ENCODE data around the gene CDK5. TPM values are rescaled to one million over a fixed set of nuclear protein-coding genes. Genes with fewer than 3 reads are reported as not detected.

CDK5 gene
- total and polyA plus RNA-seq, 9 donors, result 2.7 to 9.4 (median 4.1) TPM

DNA sequence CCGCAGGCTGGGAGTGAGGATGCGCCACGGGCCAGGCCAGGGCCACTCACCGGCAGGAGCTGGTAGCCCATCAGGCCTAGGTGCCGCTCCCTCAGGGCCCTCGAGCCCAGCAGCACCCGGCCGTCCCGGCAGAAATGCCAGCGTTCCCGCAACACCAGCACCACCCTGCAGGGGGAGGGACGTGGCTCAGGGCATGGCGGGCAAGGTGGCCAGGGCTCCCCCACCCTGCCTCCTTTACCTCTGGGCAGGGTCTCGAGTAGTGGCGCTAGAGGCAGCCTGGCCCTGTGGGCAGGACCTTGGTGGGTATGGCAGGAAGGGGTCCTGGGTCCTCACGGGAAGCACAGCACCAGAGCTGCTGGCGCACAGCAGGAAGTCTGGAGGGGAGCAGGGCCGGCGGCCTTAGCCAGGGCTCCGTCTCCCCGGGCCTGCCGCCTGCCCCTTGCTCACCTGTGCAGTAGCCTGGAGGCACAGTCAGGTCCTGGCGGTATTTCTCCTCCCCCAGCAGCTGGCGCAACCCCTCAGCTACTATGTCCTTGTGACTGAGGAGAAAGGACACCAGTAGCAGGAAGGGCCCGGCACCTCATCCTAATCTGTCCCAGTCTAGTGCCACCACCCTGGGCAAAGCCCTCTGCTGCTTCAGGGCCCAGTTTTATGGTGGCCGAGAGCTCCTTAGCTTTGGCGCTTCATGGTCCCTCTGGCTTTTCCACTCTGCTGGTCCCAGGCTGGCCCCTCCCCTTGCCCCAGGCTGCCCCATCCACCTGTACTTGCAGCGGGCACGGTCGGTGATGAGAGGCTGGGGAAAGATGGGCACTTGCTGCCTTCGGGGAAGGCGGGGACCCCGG is 19.4 kb upstream of the CDK5 start:
- H3K4me1 ChIP-seq (ENCODE audit: insufficient read depth), result peaks cover 15% of the 10 kb centered on the region
- no peak overlapping the region for H3K27ac ChIP-seq
- no peak for TF ChIP-seq EP300 (IDR thresholded peaks at IDR 0.05)
- no peaks in the 10 kb centered on the region for H3K36me3 ChIP-seq
- WGBS, 3 donors, result 68 to 76% (median 71%) methylated on average over 30 to 33 of the region's 33 CpGs
- H3K27me3 ChIP-seq, result no peaks in the 10 kb centered on the region
- DNase-seq, result peak in 4 of 5 donors; percentile 22 to 39 (median 35)
- no peaks in the 10 kb centered on the region for H3K9me3 ChIP-seq
- intact Hi-C loops (cut with DNase I), result no loop called here
- no peak overlapping the region for H3K4me3 ChIP-seq

DNA sequence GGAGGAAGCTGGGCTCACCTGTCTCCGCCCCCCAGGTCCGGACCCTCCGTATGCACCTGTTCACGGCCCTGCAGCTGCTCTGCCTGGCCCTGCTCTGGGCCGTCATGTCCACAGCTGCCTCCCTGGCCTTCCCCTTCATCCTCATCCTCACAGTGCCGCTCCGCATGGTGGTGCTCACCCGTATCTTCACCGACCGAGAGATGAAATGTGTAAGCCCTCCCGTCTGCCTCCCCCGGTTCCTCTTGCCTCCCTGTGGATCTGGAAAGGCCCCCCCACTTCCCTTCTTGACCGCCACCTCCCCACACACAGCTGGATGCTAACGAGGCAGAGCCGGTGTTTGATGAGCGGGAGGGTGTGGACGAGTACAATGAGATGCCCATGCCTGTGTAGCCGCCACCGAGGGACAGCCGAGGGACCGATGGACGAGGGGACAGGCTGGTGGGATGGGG is 18.3 kb upstream of the CDK5 start:
- intact Hi-C loops (cut with DNase I), result no loop called here
- Histone ChIP-seq H3K9me3 (no peaks in the 10 kb centered on the region), H3K4me3 (no peak overlapping the region), H3K27ac (no peak overlapping the region), H3K27me3 (no peaks in the 10 kb centered on the region), H3K4me1 (ENCODE audit: insufficient read depth) (peaks cover 7% of the 10 kb centered on the region), H3K36me3 (no peaks in the 10 kb centered on the region)
- TF ChIP-seq, protein P1, sequence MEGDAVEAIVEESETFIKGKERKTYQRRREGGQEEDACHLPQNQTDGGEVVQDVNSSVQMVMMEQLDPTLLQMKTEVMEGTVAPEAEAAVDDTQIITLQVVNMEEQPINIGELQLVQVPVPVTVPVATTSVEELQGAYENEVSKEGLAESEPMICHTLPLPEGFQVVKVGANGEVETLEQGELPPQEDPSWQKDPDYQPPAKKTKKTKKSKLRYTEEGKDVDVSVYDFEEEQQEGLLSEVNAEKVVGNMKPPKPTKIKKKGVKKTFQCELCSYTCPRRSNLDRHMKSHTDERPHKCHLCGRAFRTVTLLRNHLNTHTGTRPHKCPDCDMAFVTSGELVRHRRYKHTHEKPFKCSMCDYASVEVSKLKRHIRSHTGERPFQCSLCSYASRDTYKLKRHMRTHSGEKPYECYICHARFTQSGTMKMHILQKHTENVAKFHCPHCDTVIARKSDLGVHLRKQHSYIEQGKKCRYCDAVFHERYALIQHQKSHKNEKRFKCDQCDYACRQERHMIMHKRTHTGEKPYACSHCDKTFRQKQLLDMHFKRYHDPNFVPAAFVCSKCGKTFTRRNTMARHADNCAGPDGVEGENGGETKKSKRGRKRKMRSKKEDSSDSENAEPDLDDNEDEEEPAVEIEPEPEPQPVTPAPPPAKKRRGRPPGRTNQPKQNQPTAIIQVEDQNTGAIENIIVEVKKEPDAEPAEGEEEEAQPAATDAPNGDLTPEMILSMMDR (IDR thresholded peaks at IDR 0.05), result no peak
- TF ChIP-seq POLR2A (IDR thresholded peaks at IDR 0.05) (no peak), EP300 (IDR thresholded peaks at IDR 0.05) (no peak)
- peak in 2 of 5 donors; percentile 32 to 34 for DNase-seq
- WGBS, 3 donors, result 71 to 78% (median 71%) methylated on average over 22 of the region's 22 CpGs

DNA sequence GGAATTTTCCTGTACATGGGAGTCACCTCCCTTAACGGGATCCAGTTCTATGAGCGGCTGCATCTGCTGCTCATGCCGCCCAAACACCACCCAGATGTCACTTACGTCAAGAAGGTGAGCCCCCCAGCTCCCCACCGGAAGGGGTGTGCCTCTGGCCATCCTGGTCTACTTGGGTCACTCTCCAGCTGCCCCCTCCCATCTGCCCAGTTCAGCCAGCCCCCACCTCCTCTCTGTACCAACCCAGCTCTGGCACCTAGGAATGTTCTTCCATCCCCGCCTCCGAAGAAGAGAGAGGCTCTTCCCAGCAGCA is 17.9 kb upstream of the CDK5 start:
- H3K27me3 ChIP-seq, result no peaks in the 10 kb centered on the region
- H3K27ac ChIP-seq, result no peak overlapping the region
- intact Hi-C loops (cut with DNase I), result no loop called here
- no peaks in the 10 kb centered on the region for H3K36me3 ChIP-seq
- H3K9me3 ChIP-seq, result no peaks in the 10 kb centered on the region
- no peak overlapping the region for H3K4me3 ChIP-seq
- TF ChIP-seq, protein P1 (IDR thresholded peaks at IDR 0.05), result no peak
- no peak for TF ChIP-seq EP300 (IDR thresholded peaks at IDR 0.05)
- TF ChIP-seq POLR2A (IDR thresholded peaks at IDR 0.05), result no peak
- peaks cover 7% of the 10 kb centered on the region for H3K4me1 ChIP-seq (ENCODE audit: insufficient read depth)
- 75 to 77% (median 76%) methylated on average over 7 of the region's 7 CpGs for WGBS, 3 donors
- DNase-seq, result peak in 1 of 5 donors; percentile 19

DNA sequence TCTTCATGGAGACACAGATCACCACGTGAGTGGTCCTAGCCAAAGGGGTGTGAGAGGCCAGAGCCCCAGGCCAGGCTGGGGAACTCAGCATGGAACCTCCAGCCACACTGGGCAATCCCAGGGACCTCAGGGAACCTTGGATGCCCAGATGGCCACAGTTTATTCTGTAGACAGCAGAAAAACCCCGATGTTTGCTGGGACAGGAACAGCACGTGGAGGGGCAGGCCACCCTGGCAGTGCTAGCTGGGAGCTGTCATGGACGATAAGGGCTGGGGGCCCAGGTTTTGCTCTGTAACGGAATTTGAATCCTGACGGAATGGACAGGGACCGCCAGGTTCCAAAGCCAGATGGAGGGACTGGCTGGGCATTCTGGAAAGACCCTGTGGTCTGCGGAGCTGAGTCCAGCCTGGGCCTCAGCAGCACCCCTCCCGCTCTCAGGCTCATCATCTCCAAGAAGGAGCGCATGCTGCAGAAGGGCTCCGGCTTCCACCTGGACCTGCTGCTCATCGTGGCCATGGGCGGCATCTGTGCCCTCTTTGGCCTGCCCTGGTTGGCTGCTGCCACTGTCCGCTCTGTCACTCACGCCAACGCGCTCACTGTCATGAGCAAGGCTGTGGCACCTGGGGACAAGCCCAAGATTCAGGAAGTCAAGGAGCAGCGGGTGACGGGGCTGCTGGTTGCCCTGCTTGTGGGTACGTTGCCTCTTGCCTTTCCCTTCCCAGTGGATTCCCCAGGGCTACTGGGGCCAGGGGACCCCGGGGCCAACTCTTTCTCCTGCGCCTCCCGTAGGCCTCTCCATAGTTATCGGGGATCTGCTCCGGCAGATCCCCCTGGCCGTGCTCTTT is 17.3 kb upstream of the CDK5 start:
- intact Hi-C loops (cut with DNase I), result no loop called here
- H3K36me3 ChIP-seq, result no peaks in the 10 kb centered on the region
- peak in 1 of 5 donors; percentile 38 for DNase-seq
- no peaks in the 10 kb centered on the region for H3K27me3 ChIP-seq
- no peak overlapping the region for H3K27ac ChIP-seq
- TF ChIP-seq POLR2A (IDR thresholded peaks at IDR 0.05) (no peak), EP300 (IDR thresholded peaks at IDR 0.05) (no peak)
- TF ChIP-seq, protein P1 (IDR thresholded peaks at IDR 0.05), result no peak
- no peaks in the 10 kb centered on the region for H3K9me3 ChIP-seq
- WGBS, 3 donors, result 86 to 89% (median 88%) methylated on average over 26 of the region's 26 CpGs
- no peak overlapping the region for H3K4me3 ChIP-seq
- peaks cover 7% of the 10 kb centered on the region for H3K4me1 ChIP-seq (ENCODE audit: insufficient read depth)

Data from ovary (tissue), 9 donors.